ENCODE measurements around the gene GNG8. TPM values are rescaled to one million over a fixed set of nuclear protein-coding genes. Genes with fewer than 3 reads are reported as not detected.

GNG8 gene
- total RNA-seq, 1 experiment from 2014 or later, result not detected

DNA sequence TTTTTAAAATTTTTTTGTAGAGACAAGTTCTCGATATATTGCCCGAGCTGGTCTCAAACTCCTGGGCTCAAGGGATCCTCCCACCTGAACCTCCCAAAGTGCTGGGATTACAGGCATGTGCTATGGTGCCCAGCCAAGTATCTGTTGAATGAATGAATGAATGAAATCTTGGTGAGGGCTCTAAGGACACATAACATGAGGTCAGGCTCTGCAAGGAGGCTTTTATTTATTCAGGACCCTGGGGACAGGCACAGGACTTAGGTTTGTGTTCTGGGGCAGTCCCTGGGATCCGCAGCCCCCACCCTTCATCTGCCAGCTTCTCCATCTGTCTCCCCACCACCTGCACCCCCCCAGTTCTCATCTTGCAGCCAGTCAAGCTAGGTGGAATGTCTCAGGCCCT is 15.7 kb downstream of the GNG8 start:
- Histone ChIP-seq H3K9me3 (ENCODE audit: control insufficient read depth, insufficient read depth, low read depth, low read length) (no peaks in the 10 kb centered on the region), H3K27me3 (ENCODE audit: control insufficient read depth, insufficient read depth, low read length) (no peaks in the 10 kb centered on the region), H3K4me1 (ENCODE audit: control insufficient read depth, insufficient read depth, low read length) (no peaks in the 10 kb centered on the region; the same call in 1 of the 2 replicates), H3K4me3 (ENCODE audit: low read depth in 2 of 2, low read length in 2 of 2) (no peak overlapping the region), H3K36me3 (ENCODE audit: control insufficient read depth, insufficient read depth, low read length) (no peaks in the 10 kb centered on the region), H3K27ac (ENCODE audit: low read length) (no peak overlapping the region)
- ATAC-seq (no peak), DNase-seq (ENCODE audit: low read depth, low spot score) (no peak)
- intact Hi-C loops (cut with micrococcal nuclease; ENCODE audit: unreplicated experiment) (no loop called here), in situ Hi-C loops (cut with HindIII; ENCODE audit: low pct_unique_long_range_greater_than_20kb, low sequenced_read_pairs) (no loop called here)
- no peak for TF ChIP-seq SIN3A (IDR thresholded peaks at IDR 0.05; ENCODE audit: borderline replicate concordance, insufficient read depth, low read depth, low read length)
- TF ChIP-seq, protein P1, sequence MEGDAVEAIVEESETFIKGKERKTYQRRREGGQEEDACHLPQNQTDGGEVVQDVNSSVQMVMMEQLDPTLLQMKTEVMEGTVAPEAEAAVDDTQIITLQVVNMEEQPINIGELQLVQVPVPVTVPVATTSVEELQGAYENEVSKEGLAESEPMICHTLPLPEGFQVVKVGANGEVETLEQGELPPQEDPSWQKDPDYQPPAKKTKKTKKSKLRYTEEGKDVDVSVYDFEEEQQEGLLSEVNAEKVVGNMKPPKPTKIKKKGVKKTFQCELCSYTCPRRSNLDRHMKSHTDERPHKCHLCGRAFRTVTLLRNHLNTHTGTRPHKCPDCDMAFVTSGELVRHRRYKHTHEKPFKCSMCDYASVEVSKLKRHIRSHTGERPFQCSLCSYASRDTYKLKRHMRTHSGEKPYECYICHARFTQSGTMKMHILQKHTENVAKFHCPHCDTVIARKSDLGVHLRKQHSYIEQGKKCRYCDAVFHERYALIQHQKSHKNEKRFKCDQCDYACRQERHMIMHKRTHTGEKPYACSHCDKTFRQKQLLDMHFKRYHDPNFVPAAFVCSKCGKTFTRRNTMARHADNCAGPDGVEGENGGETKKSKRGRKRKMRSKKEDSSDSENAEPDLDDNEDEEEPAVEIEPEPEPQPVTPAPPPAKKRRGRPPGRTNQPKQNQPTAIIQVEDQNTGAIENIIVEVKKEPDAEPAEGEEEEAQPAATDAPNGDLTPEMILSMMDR (IDR thresholded peaks at IDR 0.05), result no peak
- no peak for TF ChIP-seq TCF7L2 (IDR thresholded peaks at IDR 0.05; ENCODE audit: low read depth, low read length)
- TF ChIP-seq, protein P2, sequence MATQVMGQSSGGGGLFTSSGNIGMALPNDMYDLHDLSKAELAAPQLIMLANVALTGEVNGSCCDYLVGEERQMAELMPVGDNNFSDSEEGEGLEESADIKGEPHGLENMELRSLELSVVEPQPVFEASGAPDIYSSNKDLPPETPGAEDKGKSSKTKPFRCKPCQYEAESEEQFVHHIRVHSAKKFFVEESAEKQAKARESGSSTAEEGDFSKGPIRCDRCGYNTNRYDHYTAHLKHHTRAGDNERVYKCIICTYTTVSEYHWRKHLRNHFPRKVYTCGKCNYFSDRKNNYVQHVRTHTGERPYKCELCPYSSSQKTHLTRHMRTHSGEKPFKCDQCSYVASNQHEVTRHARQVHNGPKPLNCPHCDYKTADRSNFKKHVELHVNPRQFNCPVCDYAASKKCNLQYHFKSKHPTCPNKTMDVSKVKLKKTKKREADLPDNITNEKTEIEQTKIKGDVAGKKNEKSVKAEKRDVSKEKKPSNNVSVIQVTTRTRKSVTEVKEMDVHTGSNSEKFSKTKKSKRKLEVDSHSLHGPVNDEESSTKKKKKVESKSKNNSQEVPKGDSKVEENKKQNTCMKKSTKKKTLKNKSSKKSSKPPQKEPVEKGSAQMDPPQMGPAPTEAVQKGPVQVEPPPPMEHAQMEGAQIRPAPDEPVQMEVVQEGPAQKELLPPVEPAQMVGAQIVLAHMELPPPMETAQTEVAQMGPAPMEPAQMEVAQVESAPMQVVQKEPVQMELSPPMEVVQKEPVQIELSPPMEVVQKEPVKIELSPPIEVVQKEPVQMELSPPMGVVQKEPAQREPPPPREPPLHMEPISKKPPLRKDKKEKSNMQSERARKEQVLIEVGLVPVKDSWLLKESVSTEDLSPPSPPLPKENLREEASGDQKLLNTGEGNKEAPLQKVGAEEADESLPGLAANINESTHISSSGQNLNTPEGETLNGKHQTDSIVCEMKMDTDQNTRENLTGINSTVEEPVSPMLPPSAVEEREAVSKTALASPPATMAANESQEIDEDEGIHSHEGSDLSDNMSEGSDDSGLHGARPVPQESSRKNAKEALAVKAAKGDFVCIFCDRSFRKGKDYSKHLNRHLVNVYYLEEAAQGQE (IDR thresholded peaks at IDR 0.05; ENCODE audit: insufficient read depth in 1 of 2, low read depth in 2 of 2, low read length in 1 of 2), result no peak
- no peak for TF ChIP-seq POLR2AphosphoS5 (IDR thresholded peaks at IDR 0.05; ENCODE audit: low read depth, low read length)
- ChIA-PET POLR2A (no interaction called here), CTCF (interaction anchor here (0.5 kb wide), 1 partner anchor 38 kb away, joined by 4 read pairs; no protein-coding TSS in a partner anchor)
- no TSS peak for BruUV-seq (replicated peaks)

DNA sequence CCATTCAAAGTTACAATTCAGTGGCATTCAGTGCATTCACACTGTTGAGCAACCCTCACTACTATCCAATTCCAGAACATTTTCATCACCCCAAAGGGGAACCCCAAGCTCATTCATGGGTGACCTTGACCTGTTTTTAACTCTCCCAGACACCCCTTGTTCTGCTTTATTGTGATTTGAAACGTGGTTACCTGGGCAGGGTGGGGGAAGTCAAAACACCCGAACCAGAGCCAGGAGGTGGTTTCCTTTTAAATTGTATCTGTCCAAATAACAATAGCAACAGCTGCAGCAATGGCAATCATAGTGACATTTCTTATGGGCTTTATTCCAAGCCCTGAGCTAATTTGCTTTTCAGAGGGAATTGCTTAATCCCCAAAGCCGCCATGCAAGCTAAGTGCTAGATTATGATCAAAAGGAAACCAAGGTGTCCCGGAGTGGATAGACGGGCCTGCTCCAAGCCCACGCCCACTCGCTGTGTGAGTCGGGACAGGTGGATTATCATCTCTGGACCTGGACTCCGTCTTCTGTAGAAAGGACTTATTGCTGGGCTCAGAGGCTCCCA is 17.3 kb downstream of the GNG8 start:
- no peak overlapping the region for H3K4me3 ChIP-seq (ENCODE audit: low read depth in 2 of 2, low read length in 2 of 2)
- CTCF ChIA-PET, result no interaction called here
- no peaks in the 10 kb centered on the region; the same call in 1 of the 2 replicates for H3K4me1 ChIP-seq (ENCODE audit: control insufficient read depth, insufficient read depth, low read length)
- no peaks in the 10 kb centered on the region for H3K36me3 ChIP-seq (ENCODE audit: control insufficient read depth, insufficient read depth, low read length)
- ATAC-seq (no peak), DNase-seq (ENCODE audit: low read depth, low spot score) (no peak)
- BruUV-seq (replicated peaks), result no TSS peak
- TF ChIP-seq TCF7L2 (IDR thresholded peaks at IDR 0.05; ENCODE audit: low read depth, low read length) (no peak), SIN3A (IDR thresholded peaks at IDR 0.05; ENCODE audit: borderline replicate concordance, insufficient read depth, low read depth, low read length) (no peak)
- intact Hi-C loops (cut with micrococcal nuclease; ENCODE audit: unreplicated experiment), result no loop called here
- in situ Hi-C loops (cut with HindIII; ENCODE audit: low pct_unique_long_range_greater_than_20kb, low sequenced_read_pairs), result no loop called here
- POLR2A ChIA-PET, result no interaction called here
- H3K9me3 ChIP-seq (ENCODE audit: control insufficient read depth, insufficient read depth, low read depth, low read length), result no peaks in the 10 kb centered on the region
- no peaks in the 10 kb centered on the region for H3K27me3 ChIP-seq (ENCODE audit: control insufficient read depth, insufficient read depth, low read length)
- H3K27ac ChIP-seq (ENCODE audit: low read length), result no peak overlapping the region

DNA sequence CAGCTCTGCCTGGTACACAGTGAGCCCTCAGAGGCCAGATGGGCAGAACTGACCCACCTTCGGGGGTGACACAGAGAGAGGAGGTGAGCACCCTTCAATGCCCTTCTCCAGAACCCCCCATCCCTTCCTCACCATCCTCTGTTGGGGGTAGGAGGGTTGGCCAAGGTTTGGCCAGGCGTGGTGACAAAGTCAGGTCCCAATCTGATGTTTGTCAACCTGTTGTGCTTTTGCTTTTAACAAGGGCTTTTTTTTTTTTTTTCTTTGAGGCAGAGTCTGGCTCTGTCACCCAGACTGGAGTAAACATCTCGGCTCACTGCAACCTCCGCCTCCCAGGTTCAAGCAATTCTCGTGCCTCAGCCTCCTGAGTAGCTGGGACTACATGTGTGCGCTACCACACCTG is 18.4 kb downstream of the GNG8 start:
- H3K36me3 ChIP-seq (ENCODE audit: control insufficient read depth, insufficient read depth, low read length), result no peaks in the 10 kb centered on the region
- ATAC-seq, result no peak

More for the DNA sequence above, 18.4 kb downstream of the GNG8 start:
- Histone ChIP-seq H3K9me3 (ENCODE audit: control insufficient read depth, insufficient read depth, low read depth, low read length) (no peaks in the 10 kb centered on the region), H3K4me3 (ENCODE audit: low read depth in 2 of 2, low read length in 2 of 2) (no peak overlapping the region), H3K27ac (ENCODE audit: low read length) (no peak overlapping the region), H3K4me1 (ENCODE audit: control insufficient read depth, insufficient read depth, low read length) (no peaks in the 10 kb centered on the region; the same call in 1 of the 2 replicates), H3K27me3 (ENCODE audit: control insufficient read depth, insufficient read depth, low read length) (no peaks in the 10 kb centered on the region)
- BruUV-seq (replicated peaks), result no TSS peak
- CTCF ChIA-PET, result interaction anchor here (0.6 to 1.1 kb wide), 3 partner anchors 14 to 44 kb away, joined by 4 to 8 read pairs (median 8); no protein-coding TSS in a partner anchor
- intact Hi-C loops (cut with micrococcal nuclease; ENCODE audit: unreplicated experiment), result no loop called here
- no peak for TF ChIP-seq SIN3A (IDR thresholded peaks at IDR 0.05; ENCODE audit: borderline replicate concordance, insufficient read depth, low read depth, low read length)
- TF ChIP-seq, protein P2 (IDR thresholded peaks at IDR 0.05; ENCODE audit: insufficient read depth in 1 of 2, low read depth in 2 of 2, low read length in 1 of 2), result no peak
- no peak for TF ChIP-seq POLR2AphosphoS5 (IDR thresholded peaks at IDR 0.05; ENCODE audit: low read depth, low read length)
- no peak for TF ChIP-seq TCF7L2 (IDR thresholded peaks at IDR 0.05; ENCODE audit: low read depth, low read length)
- TF ChIP-seq, protein P1 (IDR thresholded peaks at IDR 0.05), result no peak
- POLR2A ChIA-PET, result no interaction called here
- in situ Hi-C loops (cut with HindIII; ENCODE audit: low pct_unique_long_range_greater_than_20kb, low sequenced_read_pairs), result no loop called here
- no peak for DNase-seq (ENCODE audit: low read depth, low spot score)
